Tibial nerve (tissue), 3 donors: ENCODE measurements around the gene SPDYE4.

Experiments
- POLR2A ChIP-seq, 2 donors: fragments of 450-650 bp; IDR thresholded peaks; one replicate each; pipeline ENCODE4 v1.6.1; 2017; ENCODE audit warnings: antibody characterized with exemption in 2 of 2, mild to moderate bottlenecking in 2 of 2, moderate library complexity in 2 of 2
- TF ChIP-seq, protein P1 (sequence below), 5 experiments: fragments of 200-600 bp in 3 of 5; fragments of 450-650 bp in 2 of 5; sonication (generic) in 3 of 5; IDR thresholded peaks; one replicate each; pipeline ENCODE4 v1.5.1; 2016 to 2019; ENCODE audit warnings: antibody characterized with exemption in 5 of 5, mild to moderate bottlenecking in 3 of 5, moderate library complexity in 2 of 5

DNA sequence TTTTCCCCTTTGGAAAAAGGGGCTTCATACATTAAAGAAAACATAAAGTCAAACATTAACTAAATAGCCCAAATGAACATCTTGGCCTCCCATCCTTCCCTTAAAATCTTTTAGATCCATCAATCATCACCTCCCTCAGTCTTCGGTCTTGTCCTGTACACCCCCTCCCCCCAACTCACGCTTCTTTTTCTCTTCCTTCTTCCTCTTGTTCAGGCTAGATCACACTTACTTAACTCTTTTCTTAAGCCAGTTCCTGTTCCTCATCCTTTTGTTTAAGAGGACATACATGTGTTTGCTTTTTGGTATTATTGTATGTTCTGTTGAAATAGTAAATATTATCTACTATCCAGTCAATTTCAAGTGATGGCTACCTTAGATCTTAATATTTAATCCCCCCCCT lies 35.3 kb upstream of the SPDYE4 start:
- TF ChIP-seq, protein P1, sequence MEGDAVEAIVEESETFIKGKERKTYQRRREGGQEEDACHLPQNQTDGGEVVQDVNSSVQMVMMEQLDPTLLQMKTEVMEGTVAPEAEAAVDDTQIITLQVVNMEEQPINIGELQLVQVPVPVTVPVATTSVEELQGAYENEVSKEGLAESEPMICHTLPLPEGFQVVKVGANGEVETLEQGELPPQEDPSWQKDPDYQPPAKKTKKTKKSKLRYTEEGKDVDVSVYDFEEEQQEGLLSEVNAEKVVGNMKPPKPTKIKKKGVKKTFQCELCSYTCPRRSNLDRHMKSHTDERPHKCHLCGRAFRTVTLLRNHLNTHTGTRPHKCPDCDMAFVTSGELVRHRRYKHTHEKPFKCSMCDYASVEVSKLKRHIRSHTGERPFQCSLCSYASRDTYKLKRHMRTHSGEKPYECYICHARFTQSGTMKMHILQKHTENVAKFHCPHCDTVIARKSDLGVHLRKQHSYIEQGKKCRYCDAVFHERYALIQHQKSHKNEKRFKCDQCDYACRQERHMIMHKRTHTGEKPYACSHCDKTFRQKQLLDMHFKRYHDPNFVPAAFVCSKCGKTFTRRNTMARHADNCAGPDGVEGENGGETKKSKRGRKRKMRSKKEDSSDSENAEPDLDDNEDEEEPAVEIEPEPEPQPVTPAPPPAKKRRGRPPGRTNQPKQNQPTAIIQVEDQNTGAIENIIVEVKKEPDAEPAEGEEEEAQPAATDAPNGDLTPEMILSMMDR (IDR thresholded peaks at IDR 0.05), result no peak
- TF ChIP-seq POLR2A (IDR thresholded peaks at IDR 0.05), result no peak
